SK-N-SH (cell line): ENCODE data around the gene IGF1R. TPM values are rescaled to one million over a fixed set of nuclear protein-coding genes. Genes with fewer than 3 reads are reported as not detected.

Source experiments
- CTCF ChIA-PET: fragments of 300-600, 350-600 bp; formaldehyde crosslinking; extraction: SDS; loops from one replicate; lab custom pipeline; 2021; lab: Yijun Ruan, JAX
- POLR2A ChIA-PET: fragments of 350-600 bp; sonication (Branson Sonifier 250); formaldehyde crosslinking; extraction: SDS; loops from one replicate; lab custom pipeline; 2020; ENCODE audit warnings: antibody characterized with exemption, inconsistent platforms; lab: Yijun Ruan, JAX
- DNase-seq: peaks from one replicate; pipeline ENCODE4 v3.0.0; 2012
- H2AFZ ChIP-seq: fragments of 200-600 bp; sonication (generic); 2 replicates; pipeline ENCODE4 v1.8.1; 2016; ENCODE audit warnings: antibody characterized with exemption, mild to moderate bottlenecking, low read depth
- H3F3A ChIP-seq: fragments of 200-600 bp; sonication (generic); replicated peaks from 2 replicates; pipeline ENCODE3; 2016; ENCODE audit warnings: antibody characterized with exemption, mild to moderate bottlenecking; ENCODE audit not compliant: insufficient read depth
- H3K27ac ChIP-seq, 2 experiments: fragments of 200-500 bp in 1 of 2; fragments of 200-600 bp in 1 of 2; sonication (Bioruptor generic) in 1 of 2; sonication (generic), shearing (Covaris generic) in 1 of 2; 2 replicates each; pipeline versions ENCODE4 v1.5.1 to v1.6.1; 2014 to 2016; ENCODE audit warnings: low read depth in 2 of 2, inconsistent platforms in 1 of 2, low read length in 1 of 2, mild to moderate bottlenecking in 1 of 2, mixed read lengths in 1 of 2
- H3K27me3 ChIP-seq: fragments of 200-600 bp; sonication (generic), shearing (Covaris generic); 2 replicates; pipeline ENCODE4 v1.6.1; 2016; ENCODE audit warnings: mixed run types; ENCODE audit not compliant: insufficient read depth
- H3K36me3 ChIP-seq, 2 experiments: fragments of 200-500 bp in 1 of 2; fragments of 200-600 bp in 1 of 2; sonication (Bioruptor generic) in 1 of 2; sonication (generic) in 1 of 2; replicated peaks in 1 of 2; 2 replicates each; pipeline versions ENCODE3 to v1.5.1; 2014 to 2016; ENCODE audit warnings: low read length in 1 of 2, mild to moderate bottlenecking in 1 of 2; ENCODE audit not compliant: insufficient read depth in 2 of 2, control insufficient read depth in 1 of 2
- H3K4me1 ChIP-seq, 2 experiments: fragments of 200-500 bp in 1 of 2; fragments of 200-600 bp in 1 of 2; sonication (Bioruptor generic) in 1 of 2; sonication (generic), shearing (Covaris generic) in 1 of 2; 2 replicates each; pipeline versions ENCODE4 v1.5.1 to v1.6.1; 2014 to 2016; ENCODE audit warnings: low read depth in 1 of 2, low read length in 1 of 2, mixed run types in 1 of 2; ENCODE audit not compliant: insufficient read depth in 2 of 2, control insufficient read depth in 1 of 2
- H3K4me2 ChIP-seq: fragments of 200-600 bp; sonication (generic), shearing (Covaris generic); 2 replicates; pipeline ENCODE4 v1.6.1; 2017; ENCODE audit warnings: mixed run types
- H3K4me3 ChIP-seq, 2 experiments: fragments of 200-500 bp in 1 of 2; fragments of 200-600 bp in 1 of 2; sonication (Bioruptor generic) in 1 of 2; sonication (generic), shearing (Covaris generic) in 1 of 2; 2 replicates each; pipeline versions ENCODE4 v1.5.1 to v1.8.1; 2014 to 2016; ENCODE audit warnings: low read depth in 2 of 2, inconsistent platforms in 1 of 2, low read length in 1 of 2, mild to moderate bottlenecking in 1 of 2, mixed read lengths in 1 of 2, moderate library complexity in 1 of 2
- H3K79me2 ChIP-seq: fragments of 200-600 bp; sonication (generic); 2 replicates; pipeline ENCODE4 v1.8.1; 2017; ENCODE audit warnings: mild to moderate bottlenecking; ENCODE audit not compliant: insufficient read depth
- H3K9ac ChIP-seq: fragments of 200-600 bp; sonication (generic); 2 replicates; pipeline ENCODE4 v1.6.1; 2017; ENCODE audit warnings: mixed run types
- H3K9me2 ChIP-seq: fragments of 200-600 bp; sonication (generic); 2 replicates; pipeline ENCODE4 v1.6.1; 2017; ENCODE audit warnings: mixed run types
- H3K9me3 ChIP-seq: fragments of 200-600 bp; sonication (generic); 2 replicates; pipeline ENCODE4 v1.6.1; 2017; ENCODE audit warnings: mixed run types, mild to moderate bottlenecking, moderate library complexity
- H4K20me1 ChIP-seq: fragments of 200-600 bp; sonication (generic); 2 replicates; pipeline ENCODE4 v1.6.1; 2017; ENCODE audit warnings: mild to moderate bottlenecking, mixed run types; ENCODE audit not compliant: insufficient read depth
- CTCF ChIP-seq: fragments of 200-600 bp; sonication (generic); IDR thresholded peaks from 2 replicates; pipeline ENCODE4 v1.6.1; 2017; ENCODE audit warnings: antibody characterized with exemption, mild to moderate bottlenecking, moderate library complexity
- EP300 ChIP-seq, 2 experiments: IDR thresholded peaks; 2 replicates each; pipeline versions ENCODE4 v1.4.0 to v1.6.1; 2012; ENCODE audit warnings: borderline replicate concordance in 1 of 2, low read depth in 1 of 2, low read length in 1 of 2
- FOSL2 ChIP-seq: IDR thresholded peaks from 2 replicates; pipeline ENCODE4 v1.4.0; 2012; ENCODE audit warnings: low read depth, mild to moderate bottlenecking, moderate library complexity, borderline replicate concordance
- FOXJ3 ChIP-seq: sonication (generic); formaldehyde crosslinking; IDR thresholded peaks from 2 replicates; pipeline ENCODE4 v1.5.1; 2020; ENCODE audit warnings: mild to moderate bottlenecking, missing genetic modification reagents
- GABPA ChIP-seq: IDR thresholded peaks from 2 replicates; pipeline ENCODE4 v1.4.0; 2012; ENCODE audit warnings: low read depth, mild to moderate bottlenecking
- IRF3 ChIP-seq: fragments of 150-350 bp; IDR thresholded peaks from 2 replicates; pipeline ENCODE4 v1.6.1; 2016; ENCODE audit warnings: mild to moderate bottlenecking, low read depth, low read length
- MEF2A ChIP-seq: IDR thresholded peaks from 2 replicates; pipeline ENCODE4 v1.4.0; 2012; ENCODE audit warnings: low read depth, borderline replicate concordance
- MXI1 ChIP-seq: IDR thresholded peaks from 2 replicates; pipeline ENCODE4 v1.6.1; 2012; ENCODE audit warnings: mild to moderate bottlenecking, low read depth, low read length, improper control_type of control experiment
- NFIC ChIP-seq: IDR thresholded peaks from 2 replicates; pipeline ENCODE4 v1.4.0; 2012; ENCODE audit warnings: borderline replicate concordance
- NRF1 ChIP-seq: IDR thresholded peaks from 2 replicates; pipeline ENCODE4 v1.6.1; 2012; ENCODE audit warnings: low read depth, mild to moderate bottlenecking, low read length
- PBX3 ChIP-seq: IDR thresholded peaks from 2 replicates; pipeline ENCODE4; 2012
- REST ChIP-seq: IDR thresholded peaks from 2 replicates; pipeline ENCODE4 v1.6.1; 2012; ENCODE audit warnings: mild to moderate bottlenecking, low read depth, low read length, moderate library complexity
- RFX5 ChIP-seq: IDR thresholded peaks from 2 replicates; pipeline ENCODE4 v1.6.1; 2012; ENCODE audit warnings: mild to moderate bottlenecking, improper control_type of control experiment, low read length
- USF1 ChIP-seq: IDR thresholded peaks from 2 replicates; pipeline ENCODE4 v1.4.0; 2012; ENCODE audit warnings: low read depth, borderline replicate concordance
- USF2 ChIP-seq: fragments of 150-350 bp; IDR thresholded peaks from 2 replicates; pipeline ENCODE4 v1.6.1; 2017; ENCODE audit warnings: antibody characterized with exemption, low read length, low read depth, borderline replicate concordance
- WGBS: methylation state at CpG from one replicate; pipeline ENCODE4 v1.1.6; 2017; ENCODE audit warnings: low lambda C conversion rate; 5-methylcytosine and 5-hydroxymethylcytosine counted together
- polyA plus RNA-seq, 3 experiments: library from polyadenylated mRNA; depleted of rRNA; stranded (reverse); fragments of >200 nt; gene quantifications; 2 replicates each; pipeline ENCODE4 v1.2.3, GENCODE V29; 2012

IGF1R gene
- polyA plus RNA-seq, 1 of the 3 experiments (the other 2 are of a cell fraction), result 9.5 TPM

GRCh38 chr15:98883478-98883877 lies 235.1 kb downstream of the IGF1R start:
- ChIA-PET CTCF (interaction anchor here (1.1 to 5.7 kb wide), 7 partner anchors 10 to 193 kb away, joined by 3 to 32 read pairs (median 8); no protein-coding TSS in a partner anchor), POLR2A (no interaction called here)
- no peak overlapping the region for H2AFZ ChIP-seq
- no peak overlapping the region for H3K4me2 ChIP-seq
- TF ChIP-seq FOXJ3, result no peak
- no peak for TF ChIP-seq NRF1
- no peak for TF ChIP-seq FOSL2
- TF ChIP-seq MEF2A, result no peak
- no peak for TF ChIP-seq CTCF
- TF ChIP-seq RFX5, result no peak
- peaks cover 76% of the 10 kb centered on the region; the same call in 1 of the 2 replicates for H3K79me2 ChIP-seq
- DNase-seq, result no peak
- WGBS, result 88% methylated on average over 6 of the region's 11 CpGs
- no peaks in the 10 kb centered on the region for H3K27me3 ChIP-seq
- no peak overlapping the region for H3K9ac ChIP-seq
- no peak overlapping the region for H3K27ac ChIP-seq
- H3K9me3 ChIP-seq, result no peaks in the 10 kb centered on the region
- H4K20me1 ChIP-seq, result no peaks in the 10 kb centered on the region
- no peaks in the 10 kb centered on the region for H3K9me2 ChIP-seq
- H3F3A ChIP-seq, result peaks cover 9% of the 10 kb centered on the region
- H3K4me3 ChIP-seq, result no peak overlapping the region
- peaks cover 0 to 7% of the 10 kb centered on the region in 2 experiments; a peak in 1 of 4 replicates for H3K4me1 ChIP-seq
- no peaks in the 10 kb centered on the region for H3K36me3 ChIP-seq

GRCh38 chr15:98884894-98885293 lies 236.6 kb downstream of the IGF1R start:
- peaks cover 14% of the 10 kb centered on the region for H3F3A ChIP-seq
- no peak overlapping the region for H2AFZ ChIP-seq
- POLR2A ChIA-PET, result interaction anchor here (0.6 kb wide), 1 partner anchor 26 kb away, joined by 3 read pairs; no protein-coding TSS in a partner anchor
- no peaks in the 10 kb centered on the region for H4K20me1 ChIP-seq
- WGBS, result 93% methylated on average over 3 of the region's 3 CpGs
- no peaks in the 10 kb centered on the region for H3K36me3 ChIP-seq
- no peaks in the 10 kb centered on the region for H3K9me3 ChIP-seq
- H3K79me2 ChIP-seq, result peaks cover 72% of the 10 kb centered on the region
- peaks cover 10 to 11% of the 10 kb centered on the region in 2 experiments; a peak in 3 of 4 replicates for H3K4me1 ChIP-seq
- no peak overlapping the region for H3K4me2 ChIP-seq
- H3K9ac ChIP-seq, result no peak overlapping the region
- DNase-seq, result no peak
- no peak for TF ChIP-seq FOSL2
- no peak for TF ChIP-seq USF2
- no peak for TF ChIP-seq IRF3
- no peak for TF ChIP-seq MXI1
- no peak for TF ChIP-seq MEF2A
- no peak for TF ChIP-seq EP300 (IDR thresholded peaks at IDR 0.05; ENCODE audit: borderline replicate concordance in 1 of 2, low read depth in 1 of 2, low read length in 1 of 2)
- no peak for TF ChIP-seq USF1
- no peak for TF ChIP-seq NFIC
- TF ChIP-seq REST, result no peak
- TF ChIP-seq RFX5, result no peak
- TF ChIP-seq PBX3, result no peak
- TF ChIP-seq GABPA, result no peak
- CTCF ChIA-PET, result interaction anchor here (0.7 to 5.7 kb wide), 8 partner anchors 10 to 366 kb away, joined by 3 to 32 read pairs (median 4); no protein-coding TSS in a partner anchor
- no peak overlapping the region for H3K27ac ChIP-seq
- no peaks in the 10 kb centered on the region for H3K9me2 ChIP-seq
- no peak overlapping the region for H3K4me3 ChIP-seq
- H3K27me3 ChIP-seq, result no peaks in the 10 kb centered on the region
